Mucosa of rectum (tissue), 2 donors: ENCODE results near the gene METTL16.

Experiments
- H3K27ac ChIP-seq, 2 donors: one replicate each; pipeline ENCODE4 v1.7.0; 2013; ENCODE audit warnings: inconsistent platforms in 2 of 2, low read depth in 2 of 2, low read length in 2 of 2
- H3K27me3 ChIP-seq, 2 donors: one replicate each; pipeline ENCODE4 v1.7.0; 2013; ENCODE audit warnings: low read length in 2 of 2; ENCODE audit not compliant: control insufficient read depth in 2 of 2, insufficient read depth in 2 of 2
- H3K36me3 ChIP-seq, 2 donors: one replicate each; pipeline ENCODE4 v1.7.0; 2013; ENCODE audit warnings: low read length in 2 of 2; ENCODE audit not compliant: control insufficient read depth in 2 of 2, insufficient read depth in 2 of 2
- H3K4me1 ChIP-seq, 2 donors: one replicate each; pipeline ENCODE4 v1.7.0; 2013; ENCODE audit warnings: low read length in 2 of 2, mild to moderate bottlenecking in 1 of 2; ENCODE audit not compliant: control insufficient read depth in 2 of 2, insufficient read depth in 2 of 2
- H3K4me3 ChIP-seq, 2 donors: one replicate each; pipeline ENCODE4 v1.7.0; 2013; ENCODE audit warnings: low read length in 2 of 2
- H3K9ac ChIP-seq, 2 donors: one replicate each; pipeline ENCODE4 v1.7.0; 2013; ENCODE audit warnings: low read length in 2 of 2, low read depth in 1 of 2, mild to moderate bottlenecking in 1 of 2
- H3K9me3 ChIP-seq, 2 donors: one replicate each; pipeline ENCODE4 v1.7.0; 2013; ENCODE audit warnings: low read length in 2 of 2; ENCODE audit not compliant: control insufficient read depth in 2 of 2
- donor health status: healthy.
- donor health status: Normal muscosa, but diverticular disease.

Gene METTL16

DNA sequence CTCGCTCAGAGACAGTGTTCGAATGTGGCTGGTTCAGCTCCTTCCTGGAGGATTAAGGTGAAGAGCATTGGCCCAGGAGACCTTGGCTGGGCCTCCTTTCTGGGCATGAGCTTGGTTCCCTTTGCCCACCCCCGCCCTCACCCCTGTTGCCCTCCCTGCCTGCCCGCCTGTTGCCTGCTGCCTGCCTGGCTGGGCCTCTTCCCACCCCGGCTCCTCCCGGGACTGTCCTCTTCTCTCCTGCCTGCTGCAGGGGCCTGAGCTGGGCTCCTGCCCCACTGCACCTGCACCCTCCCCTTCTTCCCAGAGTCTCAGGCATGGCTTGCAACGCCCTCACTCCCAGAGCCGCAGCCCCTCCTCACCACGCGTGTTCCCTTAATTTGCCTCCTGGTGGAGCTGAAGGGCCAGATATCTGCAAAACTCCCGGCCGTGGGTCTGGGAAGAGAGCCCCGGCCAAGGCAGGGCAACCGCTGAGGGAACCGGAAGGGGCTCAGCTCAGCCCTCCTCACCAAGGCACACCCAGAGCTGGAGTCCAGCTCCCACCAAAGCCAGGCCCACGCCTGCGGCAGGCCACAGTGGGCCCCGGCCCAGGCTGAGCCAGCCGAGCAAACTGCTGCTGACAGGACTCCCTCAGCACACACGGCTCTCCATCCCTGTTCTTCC lies 142.0 kb downstream of the METTL16 start:
- H3K9ac ChIP-seq = no peak overlapping the region
- H3K9me3 ChIP-seq = no peaks in the 10 kb centered on the region
- H3K27ac ChIP-seq = no peak overlapping the region
- H3K27me3 ChIP-seq = no peaks in the 10 kb centered on the region
- peaks cover 17% of the 10 kb centered on the region in 2 donors for H3K36me3 ChIP-seq
- peaks cover 0 to 2% of the 10 kb centered on the region in 2 donors for H3K4me1 ChIP-seq
- H3K4me3 ChIP-seq = no peak overlapping the region

GRCh38 chr17:2369039-2369438 lies 142.6 kb downstream of the METTL16 start:
- no peak overlapping the region for H3K9ac ChIP-seq
- H3K27ac ChIP-seq = no peak overlapping the region
- H3K9me3 ChIP-seq = no peaks in the 10 kb centered on the region
- peaks cover 0 to 2% of the 10 kb centered on the region in 2 donors for H3K4me1 ChIP-seq
- peaks cover 20 to 23% of the 10 kb centered on the region in 2 donors for H3K36me3 ChIP-seq
- no peaks in the 10 kb centered on the region for H3K27me3 ChIP-seq
- H3K4me3 ChIP-seq = no peak overlapping the region

DNA sequence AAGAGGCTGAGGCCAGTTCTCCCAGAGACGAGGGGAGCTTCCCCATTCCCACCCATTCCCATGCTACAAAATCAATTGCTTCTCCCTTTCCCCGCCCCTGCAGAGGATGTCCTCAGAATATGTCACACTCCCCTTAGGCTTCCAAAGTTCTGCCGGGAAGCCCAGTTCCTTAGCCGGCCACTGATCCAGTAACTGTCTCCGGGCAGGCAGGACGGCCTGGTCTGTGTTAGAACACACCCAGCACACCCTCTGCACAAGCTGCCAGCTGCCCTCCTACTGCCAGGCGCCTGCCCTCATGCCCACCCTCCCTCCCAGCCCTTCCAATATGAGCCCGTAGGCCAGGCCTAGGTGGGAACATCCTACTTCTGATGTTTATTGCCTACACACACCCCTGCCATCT lies 143.3 kb downstream of the METTL16 start:
- H3K27ac ChIP-seq = no peak overlapping the region
- no peak overlapping the region for H3K4me3 ChIP-seq
- H3K36me3 ChIP-seq = peaks cover 21 to 25% of the 10 kb centered on the region in 2 donors
- no peak overlapping the region for H3K9ac ChIP-seq
- no peaks in the 10 kb centered on the region for H3K9me3 ChIP-seq
- H3K4me1 ChIP-seq = peaks cover 0 to 2% of the 10 kb centered on the region in 2 donors
- no peaks in the 10 kb centered on the region for H3K27me3 ChIP-seq

GRCh38 chr17:2366747-2367494 lies 144.8 kb downstream of the METTL16 start:
- no peaks in the 10 kb centered on the region for H3K27me3 ChIP-seq
- H3K27ac ChIP-seq = no peak overlapping the region
- H3K4me3 ChIP-seq = no peak overlapping the region
- H3K9ac ChIP-seq = no peak overlapping the region
- H3K9me3 ChIP-seq = no peaks in the 10 kb centered on the region
- H3K4me1 ChIP-seq = peaks cover 0 to 2% of the 10 kb centered on the region in 2 donors
- H3K36me3 ChIP-seq = peaks cover 17 to 19% of the 10 kb centered on the region in 2 donors
